Smooth muscle cell (in vitro differentiated cells): ENCODE results near the gene WDR73. TPM values are rescaled to one million over a fixed set of nuclear protein-coding genes. Genes with fewer than 3 reads are reported as not detected.

Experiments
- DNase-seq: peaks from one replicate; lab custom pipeline; 2025; ENCODE audit not compliant: unreplicated experiment; lab: John Stamatoyannopoulos, UW
- H2AFZ ChIP-seq: fragments of 200-600 bp; sonication (generic); 2 replicates; pipeline ENCODE4 v1.6.0; 2016; ENCODE audit warnings: antibody characterized with exemption, low read depth, mild to moderate bottlenecking
- H3F3A ChIP-seq: fragments of 200-600 bp; sonication (generic); 2 replicates; pipeline ENCODE4 v1.6.0; 2017; ENCODE audit warnings: antibody characterized with exemption, low read depth
- H3K27ac ChIP-seq: fragments of 200-600 bp; sonication (generic); 2 replicates; pipeline ENCODE4 v1.5.1; 2016; ENCODE audit warnings: low read depth, mild to moderate bottlenecking
- H3K27me3 ChIP-seq: fragments of 200-600 bp; sonication (generic); 2 replicates; pipeline ENCODE4 v1.6.1; 2016; ENCODE audit warnings: low read depth, mild to moderate bottlenecking
- H3K36me3 ChIP-seq: fragments of 200-600 bp; sonication (generic); 2 replicates; pipeline ENCODE4 v1.5.1; 2016; ENCODE audit warnings: low read depth
- H3K4me1 ChIP-seq: fragments of 200-600 bp; sonication (generic); 2 replicates; pipeline ENCODE4 v1.5.1; 2016; ENCODE audit warnings: low read depth
- H3K4me2 ChIP-seq: fragments of 200-600 bp; sonication (generic); 2 replicates; pipeline ENCODE4 v1.6.0; 2016; ENCODE audit warnings: mild to moderate bottlenecking
- H3K4me3 ChIP-seq: fragments of 200-600 bp; sonication (generic); 2 replicates; pipeline ENCODE4 v1.5.1; 2016; ENCODE audit warnings: mild to moderate bottlenecking
- H3K79me2 ChIP-seq: fragments of 200-600 bp; sonication (generic); 2 replicates; pipeline ENCODE4 v1.6.0; 2016; ENCODE audit warnings: low read depth, mild to moderate bottlenecking
- H3K9ac ChIP-seq: fragments of 200-600 bp; sonication (generic); 2 replicates; pipeline ENCODE4 v1.6.0; 2016; ENCODE audit warnings: low read depth
- H3K9me3 ChIP-seq: fragments of 200-600 bp; sonication (generic); replicated peaks from 2 replicates; pipeline ENCODE4 v1.5.1; 2016; ENCODE audit warnings: low read depth
- H4K20me1 ChIP-seq: fragments of 200-600 bp; sonication (generic); 2 replicates; pipeline ENCODE4 v1.6.0; 2016; ENCODE audit warnings: low read depth
- WGBS: methylation state at CpG from one replicate; pipeline ENCODE4 v1.1.7; 2016; ENCODE audit warnings: low lambda C conversion rate; 5-methylcytosine and 5-hydroxymethylcytosine counted together
- polyA plus RNA-seq: library from polyadenylated mRNA; unstranded; fragments of >200 nt; fragmentation: Nextera tagmentation; extraction: Ambion mirVana; gene quantifications from 2 replicates; pipeline ENCODE4 v1.2.1, GENCODE V29; 2016
- total RNA-seq: library from RNA; depleted of rRNA; stranded (reverse); fragments of >200 nt; gene quantifications from 2 replicates; pipeline ENCODE4 v1.2.3, GENCODE V29; 2014
- TF ChIP-seq, protein P1 (sequence below): fragments of 200-600 bp; sonication (generic); IDR thresholded peaks from 2 replicates; pipeline ENCODE4 v1.5.1; 2017; ENCODE audit warnings: borderline replicate concordance, mild to moderate bottlenecking, antibody characterized with exemption; ENCODE audit not compliant: insufficient read depth, poor library complexity, severe bottlenecking

Gene WDR73
- total and polyA plus RNA-seq, 2 experiments from 2014 or later = 12.3 to 19.4 TPM

GRCh38 chr15:84699538-84700191, 45.6 kb upstream of the WDR73 start:
- TF ChIP-seq, protein P1, sequence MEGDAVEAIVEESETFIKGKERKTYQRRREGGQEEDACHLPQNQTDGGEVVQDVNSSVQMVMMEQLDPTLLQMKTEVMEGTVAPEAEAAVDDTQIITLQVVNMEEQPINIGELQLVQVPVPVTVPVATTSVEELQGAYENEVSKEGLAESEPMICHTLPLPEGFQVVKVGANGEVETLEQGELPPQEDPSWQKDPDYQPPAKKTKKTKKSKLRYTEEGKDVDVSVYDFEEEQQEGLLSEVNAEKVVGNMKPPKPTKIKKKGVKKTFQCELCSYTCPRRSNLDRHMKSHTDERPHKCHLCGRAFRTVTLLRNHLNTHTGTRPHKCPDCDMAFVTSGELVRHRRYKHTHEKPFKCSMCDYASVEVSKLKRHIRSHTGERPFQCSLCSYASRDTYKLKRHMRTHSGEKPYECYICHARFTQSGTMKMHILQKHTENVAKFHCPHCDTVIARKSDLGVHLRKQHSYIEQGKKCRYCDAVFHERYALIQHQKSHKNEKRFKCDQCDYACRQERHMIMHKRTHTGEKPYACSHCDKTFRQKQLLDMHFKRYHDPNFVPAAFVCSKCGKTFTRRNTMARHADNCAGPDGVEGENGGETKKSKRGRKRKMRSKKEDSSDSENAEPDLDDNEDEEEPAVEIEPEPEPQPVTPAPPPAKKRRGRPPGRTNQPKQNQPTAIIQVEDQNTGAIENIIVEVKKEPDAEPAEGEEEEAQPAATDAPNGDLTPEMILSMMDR = no peak
- Histone ChIP-seq H3K9ac (no peak overlapping the region), H3F3A (no peaks in the 10 kb centered on the region), H3K36me3 (no peaks in the 10 kb centered on the region), H3K27ac (no peak overlapping the region), H3K4me3 (no peak overlapping the region), H3K27me3 (no peaks in the 10 kb centered on the region), H3K4me1 (no peaks in the 10 kb centered on the region), H4K20me1 (peaks cover 98% of the 10 kb centered on the region), H3K9me3 (no peaks in the 10 kb centered on the region), H3K79me2 (peaks cover 98% of the 10 kb centered on the region), H3K4me2 (no peak overlapping the region), H2AFZ (no peak overlapping the region)
- DNase-seq = no peak
- WGBS = 83% methylated on average over 8 of the region's 8 CpGs

DNA sequence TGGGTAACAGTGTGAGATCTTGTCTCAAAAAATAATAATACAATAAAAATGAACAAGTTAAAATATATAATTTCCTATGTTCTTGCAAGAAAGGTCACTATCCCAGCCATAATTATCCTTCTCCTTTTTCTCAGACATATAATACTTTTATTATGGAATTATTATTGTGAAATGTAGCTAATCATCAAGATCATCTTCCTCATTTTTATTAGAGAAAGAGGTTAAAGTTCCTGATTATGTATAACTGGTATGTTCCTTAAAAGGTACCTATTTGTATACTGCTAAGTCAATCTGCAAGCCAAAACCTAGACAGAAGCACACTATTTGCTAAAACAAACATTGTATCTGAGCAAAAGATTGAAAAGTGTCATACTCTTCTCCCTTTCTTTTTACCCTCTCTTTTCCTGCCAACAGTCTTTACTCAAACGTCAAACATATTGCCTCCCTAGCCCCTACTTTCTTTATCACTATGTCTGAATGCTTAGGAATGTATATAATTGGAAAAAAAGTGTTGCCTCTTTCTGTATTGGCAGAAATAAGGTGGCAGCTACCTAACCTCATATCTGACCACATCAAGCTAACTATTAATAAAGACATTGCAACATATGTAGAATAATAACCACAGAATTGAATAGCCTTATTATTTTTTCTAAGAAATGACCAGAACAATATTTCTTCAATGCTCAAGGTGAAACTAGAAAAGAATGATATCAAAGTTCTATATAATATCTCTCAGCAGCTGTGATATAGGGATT, 43.3 kb upstream of the WDR73 start:
- Histone ChIP-seq H3K9ac (no peak overlapping the region), H3K27ac (no peak overlapping the region), H3K9me3 (no peaks in the 10 kb centered on the region), H3K79me2 (peaks cover 98% of the 10 kb centered on the region), H3K4me1 (no peaks in the 10 kb centered on the region), H4K20me1 (peaks cover 98% of the 10 kb centered on the region), H3K4me3 (no peak overlapping the region), H3K4me2 (no peak overlapping the region), H3F3A (no peaks in the 10 kb centered on the region), H3K36me3 (no peaks in the 10 kb centered on the region), H2AFZ (no peak overlapping the region), H3K27me3 (no peaks in the 10 kb centered on the region)
- TF ChIP-seq, protein P1 = no peak
- 78% methylated on average over 1 of the region's 1 CpG for WGBS
- DNase-seq = no peak

DNA sequence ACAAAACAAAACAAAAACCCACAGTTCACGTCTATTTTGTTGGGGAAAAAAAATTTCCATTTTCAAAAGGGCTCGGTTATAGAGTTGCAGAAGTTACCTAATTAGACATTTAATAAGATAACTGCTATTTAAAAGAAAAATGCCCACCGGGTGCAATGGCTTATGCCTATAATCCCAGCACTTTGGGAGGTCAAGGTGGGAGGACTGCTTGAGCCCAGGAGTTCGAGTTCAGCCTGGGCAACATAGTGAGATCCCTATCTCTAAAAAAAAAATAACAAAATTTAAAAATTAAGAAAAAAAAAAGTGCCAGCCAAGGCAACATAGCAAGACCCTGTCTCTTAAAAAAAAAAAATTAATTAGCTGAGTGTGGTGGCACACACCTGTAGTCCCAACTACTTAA, 42.7 kb upstream of the WDR73 start:
- 97% methylated on average over 4 of the region's 4 CpGs for WGBS
- no peak for DNase-seq
- Histone ChIP-seq H3K9ac (no peak overlapping the region), H3K79me2 (peaks cover 98% of the 10 kb centered on the region), H3K4me1 (no peaks in the 10 kb centered on the region), H4K20me1 (peaks cover 98% of the 10 kb centered on the region), H3K9me3 (no peaks in the 10 kb centered on the region), H3K4me3 (no peak overlapping the region), H3K36me3 (no peaks in the 10 kb centered on the region), H3K4me2 (no peak overlapping the region), H2AFZ (no peak overlapping the region), H3K27me3 (no peaks in the 10 kb centered on the region), H3F3A (no peaks in the 10 kb centered on the region), H3K27ac (no peak overlapping the region)
- TF ChIP-seq, protein P1 = no peak

DNA sequence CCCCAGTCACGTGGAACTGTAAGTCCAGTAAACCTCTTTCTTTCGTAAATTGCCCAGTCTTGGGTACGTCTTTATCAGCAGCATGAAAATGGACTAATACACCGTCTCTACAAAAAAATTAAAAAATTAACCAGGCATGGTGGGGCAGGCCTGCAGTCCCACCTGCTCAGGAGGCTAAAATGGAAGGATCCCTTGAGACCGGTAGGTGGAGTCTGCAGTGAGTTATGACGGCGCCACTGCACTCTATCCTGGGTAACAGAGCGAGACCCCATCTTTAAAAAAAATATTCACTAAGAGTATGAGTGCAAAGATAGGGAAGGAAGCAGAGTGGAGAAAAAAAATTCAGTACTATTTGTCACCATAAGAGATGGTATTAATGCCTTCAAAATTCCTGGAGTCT, 36.3 kb upstream of the WDR73 start:
- Histone ChIP-seq H3K79me2 (peaks cover 76% of the 10 kb centered on the region), H3K27ac (no peak overlapping the region), H3K9me3 (no peaks in the 10 kb centered on the region), H3K9ac (no peak overlapping the region), H3K4me3 (no peak overlapping the region), H3F3A (peaks cover 8% of the 10 kb centered on the region), H2AFZ (no peak overlapping the region), H3K36me3 (peaks cover 14% of the 10 kb centered on the region), H4K20me1 (peaks cover 55% of the 10 kb centered on the region), H3K4me1 (no peaks in the 10 kb centered on the region), H3K4me2 (no peak overlapping the region), H3K27me3 (no peaks in the 10 kb centered on the region)
- no peak for DNase-seq
- TF ChIP-seq, protein P1 = no peak
- 96% methylated on average over 8 of the region's 8 CpGs for WGBS
